ENCODE measurements around the gene FILIP1L.

DNA sequence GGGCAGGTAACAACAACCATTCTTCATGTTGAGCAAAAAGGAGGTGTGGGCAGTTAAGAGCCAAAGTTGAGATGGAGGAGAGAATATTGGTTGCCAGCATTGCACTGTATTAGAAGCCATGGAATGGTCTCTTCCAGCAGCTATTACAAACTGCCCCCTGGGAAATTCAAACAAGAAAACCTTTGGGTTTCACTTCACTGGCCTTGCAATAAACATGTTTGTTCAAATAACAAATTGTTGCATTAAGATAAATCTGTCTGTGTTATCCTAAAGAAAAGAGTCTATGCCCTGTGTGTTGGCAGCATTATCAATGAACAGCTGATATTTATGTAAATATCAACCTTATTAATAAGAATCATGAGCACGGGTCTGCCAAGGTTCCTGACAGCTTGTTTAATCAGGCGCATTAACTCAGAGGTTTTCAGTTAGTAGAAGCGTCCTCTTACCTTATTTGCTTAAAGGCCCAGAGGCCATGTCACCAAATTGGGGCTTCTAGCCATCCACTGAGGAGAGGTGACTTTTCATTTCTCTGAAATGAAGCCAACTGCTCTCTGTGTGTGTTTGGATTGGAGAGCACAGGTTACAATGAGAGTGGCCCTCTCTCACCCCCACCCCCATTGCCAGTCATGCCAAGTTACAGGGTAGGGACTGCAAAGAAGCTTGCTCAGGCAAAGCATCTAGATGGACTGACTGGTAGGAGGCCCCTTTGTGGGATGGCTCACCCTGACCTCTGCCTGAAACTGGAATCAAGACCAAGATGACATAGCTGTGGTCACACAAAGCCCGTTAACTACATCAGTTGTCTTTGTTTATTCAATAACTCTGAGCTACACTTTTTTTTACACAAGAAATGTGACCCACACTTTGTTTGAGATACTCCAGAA, 10.5 kb downstream of the FILIP1L start:
- TF ChIP-seq EZH2 (IDR thresholded peaks at IDR 0.05; ENCODE audit: borderline replicate concordance, insufficient read depth, low read depth, low read length, poor library complexity, severe bottlenecking), result no peak
- TF ChIP-seq, protein P1, sequence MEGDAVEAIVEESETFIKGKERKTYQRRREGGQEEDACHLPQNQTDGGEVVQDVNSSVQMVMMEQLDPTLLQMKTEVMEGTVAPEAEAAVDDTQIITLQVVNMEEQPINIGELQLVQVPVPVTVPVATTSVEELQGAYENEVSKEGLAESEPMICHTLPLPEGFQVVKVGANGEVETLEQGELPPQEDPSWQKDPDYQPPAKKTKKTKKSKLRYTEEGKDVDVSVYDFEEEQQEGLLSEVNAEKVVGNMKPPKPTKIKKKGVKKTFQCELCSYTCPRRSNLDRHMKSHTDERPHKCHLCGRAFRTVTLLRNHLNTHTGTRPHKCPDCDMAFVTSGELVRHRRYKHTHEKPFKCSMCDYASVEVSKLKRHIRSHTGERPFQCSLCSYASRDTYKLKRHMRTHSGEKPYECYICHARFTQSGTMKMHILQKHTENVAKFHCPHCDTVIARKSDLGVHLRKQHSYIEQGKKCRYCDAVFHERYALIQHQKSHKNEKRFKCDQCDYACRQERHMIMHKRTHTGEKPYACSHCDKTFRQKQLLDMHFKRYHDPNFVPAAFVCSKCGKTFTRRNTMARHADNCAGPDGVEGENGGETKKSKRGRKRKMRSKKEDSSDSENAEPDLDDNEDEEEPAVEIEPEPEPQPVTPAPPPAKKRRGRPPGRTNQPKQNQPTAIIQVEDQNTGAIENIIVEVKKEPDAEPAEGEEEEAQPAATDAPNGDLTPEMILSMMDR (IDR thresholded peaks at IDR 0.05), result no peak

All from B cell (primary cell).